ENCODE data around the gene PRSS50.
"Not testable (repeated sequence)": the region's sequence is repeated elsewhere in the genome, so short reads cannot be mapped to it uniquely, and the experiment has no call there.

PRSS50 gene, protein sequence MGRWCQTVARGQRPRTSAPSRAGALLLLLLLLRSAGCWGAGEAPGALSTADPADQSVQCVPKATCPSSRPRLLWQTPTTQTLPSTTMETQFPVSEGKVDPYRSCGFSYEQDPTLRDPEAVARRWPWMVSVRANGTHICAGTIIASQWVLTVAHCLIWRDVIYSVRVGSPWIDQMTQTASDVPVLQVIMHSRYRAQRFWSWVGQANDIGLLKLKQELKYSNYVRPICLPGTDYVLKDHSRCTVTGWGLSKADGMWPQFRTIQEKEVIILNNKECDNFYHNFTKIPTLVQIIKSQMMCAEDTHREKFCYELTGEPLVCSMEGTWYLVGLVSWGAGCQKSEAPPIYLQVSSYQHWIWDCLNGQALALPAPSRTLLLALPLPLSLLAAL

DNA sequence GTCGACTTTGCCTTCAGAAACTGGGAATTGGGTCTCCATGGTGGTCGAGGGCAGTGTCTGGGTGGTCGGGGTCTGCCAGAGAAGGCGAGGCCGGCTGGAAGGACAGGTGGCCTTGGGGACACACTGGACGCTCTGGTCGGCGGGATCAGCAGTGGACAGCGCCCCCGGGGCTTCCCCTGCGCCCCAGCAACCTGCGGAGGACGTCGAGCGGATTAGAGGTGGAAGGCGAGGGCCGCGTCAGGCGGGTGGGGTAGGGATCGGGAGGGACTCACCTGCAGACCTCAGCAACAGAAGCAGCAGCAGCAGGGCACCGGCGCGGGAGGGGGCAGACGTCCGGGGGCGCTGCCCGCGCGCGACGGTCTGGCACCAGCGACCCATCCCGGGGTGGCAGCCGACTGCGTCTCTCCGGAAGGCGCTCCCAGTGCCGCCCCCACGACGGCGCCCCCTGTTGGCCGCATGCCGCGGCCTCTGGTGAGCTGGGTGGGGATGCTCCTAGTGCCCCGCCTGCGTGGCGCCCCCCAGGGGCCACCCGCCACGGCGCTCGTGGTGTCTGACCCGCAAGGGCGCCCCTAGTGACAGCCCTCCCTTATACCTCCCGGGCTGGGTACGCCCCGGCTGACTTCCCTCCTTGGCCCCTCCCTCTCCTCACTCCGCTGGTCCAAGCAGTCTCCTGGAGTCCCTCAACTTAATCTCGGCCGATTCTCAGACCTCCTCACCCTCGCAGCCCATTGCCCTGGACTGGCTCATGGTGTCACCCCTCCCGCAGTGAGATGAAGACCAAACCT is at the start of gene PRSS50:
PRSS50 (minus strand) TSS at position 423 of the 785 bp plus-strand sequence; CDS start at position 378, 45 bp downstream.
- no peak for DNase-seq

DNA sequence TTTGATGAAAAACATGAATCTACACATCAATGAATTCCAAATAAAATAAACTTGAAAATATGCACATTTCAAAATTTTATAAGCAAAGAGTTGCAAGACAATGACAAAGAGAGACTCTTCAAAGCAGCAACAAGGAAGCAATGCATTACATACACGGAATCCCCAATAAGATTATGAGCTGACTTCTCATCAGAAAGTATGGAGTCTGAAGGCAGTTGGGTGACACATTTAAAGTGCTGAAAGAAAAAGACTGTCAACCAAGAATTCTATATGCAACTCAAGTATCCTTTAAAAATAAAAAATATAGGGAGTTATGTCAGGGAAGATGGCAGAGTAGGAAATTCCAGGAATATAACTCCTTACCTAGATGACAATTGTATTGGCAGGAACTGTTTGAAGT is 46.5 kb upstream of the PRSS50 start:
- DNase-seq, result no peak

DNA sequence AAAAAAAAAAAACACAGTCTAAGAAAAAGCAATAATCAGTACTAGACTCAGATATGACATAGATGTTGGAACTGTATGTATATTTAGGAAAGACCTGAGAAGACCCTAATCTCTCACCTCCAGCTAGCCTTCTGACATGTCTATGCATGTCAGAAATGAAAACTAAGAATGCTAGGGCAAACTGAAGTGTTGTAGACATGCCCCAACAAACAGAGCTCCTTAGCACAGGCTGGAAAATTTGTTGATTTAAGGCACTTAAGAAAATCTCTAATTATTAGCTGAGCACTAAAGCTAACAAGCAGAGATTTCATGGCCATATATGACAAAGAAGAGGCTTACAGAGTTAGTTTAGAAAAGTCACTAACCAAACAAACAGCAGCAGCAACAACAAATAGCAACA is 45.5 kb upstream of the PRSS50 start:
- DNase-seq, result no peak

DNA sequence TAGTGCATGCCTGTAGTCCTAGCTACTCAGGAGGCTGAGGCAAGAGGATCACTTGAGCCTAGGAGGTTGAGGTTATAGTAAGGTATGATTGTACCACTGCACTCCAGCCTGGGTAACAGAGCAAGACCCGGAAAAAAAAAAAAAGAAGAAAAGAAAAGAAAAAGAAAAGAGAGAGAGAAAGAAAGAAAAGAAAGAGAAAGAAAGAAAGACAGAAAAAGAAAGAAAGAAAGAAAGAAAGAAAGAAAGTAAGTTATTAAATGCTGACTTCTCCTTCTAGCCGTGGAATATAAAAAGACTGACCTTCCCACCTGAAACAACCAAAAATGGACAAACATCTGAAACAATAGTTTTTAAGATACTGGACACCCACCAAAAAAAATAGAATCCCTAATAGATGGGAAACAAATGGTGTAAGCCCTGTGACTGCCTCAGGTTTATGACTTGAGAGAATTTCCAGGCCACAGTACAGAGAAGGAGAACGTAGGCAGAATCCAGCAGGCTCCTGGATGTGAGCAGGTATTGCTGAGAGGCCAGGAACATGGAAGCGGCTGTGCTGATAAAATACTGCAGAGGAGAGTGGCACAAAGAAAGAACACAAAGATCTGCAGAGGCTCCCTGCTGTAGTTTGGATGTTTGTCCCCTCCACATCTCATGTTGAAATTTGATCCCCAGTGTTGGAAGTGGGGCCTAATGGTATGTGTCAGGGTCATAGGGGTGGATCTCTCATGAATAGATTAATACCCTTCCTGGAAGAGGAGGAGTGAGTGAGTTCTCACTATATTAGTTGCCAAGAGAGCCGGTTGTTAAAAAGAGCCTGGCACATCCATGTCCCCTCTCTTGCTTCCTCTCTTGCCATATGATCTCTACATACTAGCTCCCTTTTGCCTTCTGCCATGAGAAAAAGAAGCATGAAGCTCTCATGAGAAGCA is 41.8 kb upstream of the PRSS50 start:
- DNase-seq, result no peak

DNA sequence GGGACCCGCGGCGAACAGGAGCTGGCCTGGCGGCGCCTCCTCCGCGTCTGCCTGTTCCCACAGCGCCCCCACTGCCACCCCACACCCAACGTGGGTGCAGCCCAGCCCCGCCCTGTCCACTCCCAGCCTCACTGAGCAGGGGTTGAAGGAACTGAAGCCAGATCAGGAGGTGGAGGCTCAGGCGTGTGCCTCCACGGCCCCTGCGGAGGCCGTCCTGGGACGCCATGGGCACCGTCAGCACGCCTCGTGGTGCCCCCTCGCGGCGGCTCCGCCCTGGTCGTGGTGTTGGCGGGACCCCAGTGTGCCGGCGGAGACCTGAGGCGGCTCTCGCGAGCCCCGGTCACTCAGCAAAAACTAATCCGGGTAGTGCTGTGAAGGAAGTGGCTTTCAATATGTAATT is 39.0 kb upstream of the PRSS50 start:
- DNase-seq, result no peak

DNA sequence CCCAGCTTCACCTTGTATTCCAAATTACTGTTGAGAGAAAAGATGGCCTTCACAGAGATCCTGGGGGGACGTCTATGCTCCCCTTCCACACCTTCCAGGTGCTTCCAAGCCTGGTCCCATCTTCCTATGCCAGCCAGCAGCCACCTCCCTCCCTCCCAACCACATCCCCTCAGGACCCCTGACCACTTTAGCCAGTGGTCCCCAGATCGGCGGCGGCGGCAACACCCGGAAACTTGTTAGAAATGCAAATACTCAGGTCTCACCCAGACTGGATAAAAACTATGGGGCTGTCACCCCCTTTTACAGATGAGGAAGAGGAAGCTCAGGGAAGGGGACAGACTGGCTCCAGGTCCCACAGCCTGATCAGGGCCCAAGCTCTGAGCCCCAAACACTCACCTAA is 38.0 kb upstream of the PRSS50 start:
- DNase-seq, result no peak

DNA sequence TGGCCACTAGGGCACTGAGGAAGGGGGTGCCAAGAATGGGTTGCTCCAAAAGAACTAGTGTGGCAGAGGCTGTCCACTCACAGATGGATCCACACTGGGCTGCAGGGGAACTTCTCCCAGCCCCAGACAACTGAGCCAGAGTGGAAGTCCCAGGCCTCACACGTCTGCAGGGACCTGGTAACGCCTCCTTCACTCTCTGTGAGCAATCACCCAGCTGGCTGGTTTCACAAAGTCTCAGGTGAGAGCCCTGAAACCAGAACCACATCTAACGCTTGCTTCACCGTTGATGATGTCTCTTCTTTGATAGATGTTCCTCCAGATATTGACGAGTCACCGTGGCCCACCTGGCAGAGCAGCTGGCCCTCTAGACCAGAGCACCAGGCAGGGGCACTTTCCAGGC is 35.5 kb upstream of the PRSS50 start:
- not testable (repeated sequence) for DNase-seq

DNA sequence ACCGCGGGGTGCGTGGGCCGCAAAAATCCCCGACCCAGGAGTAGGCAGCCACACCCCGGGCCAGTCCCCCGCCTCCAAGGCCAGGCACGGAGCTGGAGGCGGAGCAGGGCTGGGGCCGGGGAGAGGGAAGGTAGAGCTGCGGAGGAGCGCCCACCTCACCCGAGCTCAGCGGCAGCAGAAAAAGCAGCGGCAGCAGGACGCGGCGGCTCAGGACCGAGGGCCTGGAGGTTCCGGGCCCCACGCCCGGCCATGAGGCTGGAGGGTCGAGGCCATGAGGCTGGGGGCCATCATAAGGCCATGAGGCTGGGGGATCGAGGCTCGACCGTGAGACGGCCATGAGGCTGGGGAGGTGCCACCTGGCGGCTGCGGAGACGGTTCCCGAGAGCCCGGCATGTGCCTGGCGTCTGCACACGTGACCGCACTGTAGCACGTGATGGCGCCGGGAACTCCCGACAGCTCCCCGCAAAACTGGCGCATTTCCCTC is 32.9 kb upstream of the PRSS50 start:
- DNase-seq, result no peak

DNA sequence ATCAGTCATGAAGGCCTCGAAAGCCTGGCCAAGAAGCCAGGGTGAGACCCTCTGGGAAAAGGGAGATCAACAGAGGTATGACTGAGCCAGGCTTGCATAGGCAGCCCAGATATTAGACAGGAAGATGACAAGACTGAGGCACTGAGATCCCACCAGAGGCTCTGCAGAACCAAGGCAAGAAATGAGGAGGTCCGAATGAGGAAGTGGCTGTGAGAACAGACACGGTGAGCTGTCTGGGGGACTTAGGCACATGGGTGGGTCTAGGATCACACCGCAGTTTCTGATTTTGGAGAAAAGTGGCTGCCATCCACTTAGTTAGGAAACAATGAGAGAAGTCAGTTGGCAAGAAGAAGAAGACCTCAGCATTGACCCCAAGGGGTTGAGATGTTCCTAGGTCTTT is 31.5 kb upstream of the PRSS50 start:
- no peak for DNase-seq

DNA sequence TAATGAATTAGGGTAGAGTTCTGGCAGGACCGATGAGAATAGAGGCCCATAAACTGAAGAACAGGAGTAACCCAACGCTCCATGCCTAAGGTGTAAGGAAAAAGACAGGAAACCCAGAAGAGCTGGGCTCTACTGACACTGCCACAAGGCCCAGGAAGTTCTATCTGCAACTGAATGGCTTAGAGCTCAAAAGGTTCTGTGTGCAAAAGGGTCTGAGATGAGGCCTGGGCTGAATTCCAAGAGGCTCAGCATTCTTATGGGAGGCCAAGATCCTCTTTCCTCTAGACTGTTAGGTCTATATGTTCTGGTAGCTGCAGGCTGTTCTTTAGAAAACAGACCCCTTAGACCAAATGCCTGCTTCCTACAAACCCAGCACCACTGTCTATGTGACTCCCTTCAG is 30.5 kb upstream of the PRSS50 start:
- no peak for DNase-seq

DNA sequence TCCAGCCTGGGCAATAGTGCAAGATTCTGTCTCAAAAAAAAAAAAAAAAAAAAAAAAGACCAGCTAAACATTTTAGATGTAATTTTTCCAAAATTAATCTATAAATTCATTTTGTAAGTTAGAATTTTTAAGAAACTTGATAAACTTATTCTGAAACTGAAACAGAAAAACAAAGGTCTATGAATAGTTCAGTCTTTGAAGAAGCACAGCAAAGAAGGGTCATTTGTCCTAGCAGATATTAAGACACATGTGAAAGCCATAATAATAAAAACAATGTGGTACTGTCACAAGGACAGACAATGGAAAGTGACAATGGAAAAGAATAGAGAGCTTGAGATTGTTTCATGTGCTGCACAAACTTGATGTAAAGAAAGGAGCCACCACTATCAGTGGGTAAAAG is 29.0 kb upstream of the PRSS50 start:
- DNase-seq, result no peak

DNA sequence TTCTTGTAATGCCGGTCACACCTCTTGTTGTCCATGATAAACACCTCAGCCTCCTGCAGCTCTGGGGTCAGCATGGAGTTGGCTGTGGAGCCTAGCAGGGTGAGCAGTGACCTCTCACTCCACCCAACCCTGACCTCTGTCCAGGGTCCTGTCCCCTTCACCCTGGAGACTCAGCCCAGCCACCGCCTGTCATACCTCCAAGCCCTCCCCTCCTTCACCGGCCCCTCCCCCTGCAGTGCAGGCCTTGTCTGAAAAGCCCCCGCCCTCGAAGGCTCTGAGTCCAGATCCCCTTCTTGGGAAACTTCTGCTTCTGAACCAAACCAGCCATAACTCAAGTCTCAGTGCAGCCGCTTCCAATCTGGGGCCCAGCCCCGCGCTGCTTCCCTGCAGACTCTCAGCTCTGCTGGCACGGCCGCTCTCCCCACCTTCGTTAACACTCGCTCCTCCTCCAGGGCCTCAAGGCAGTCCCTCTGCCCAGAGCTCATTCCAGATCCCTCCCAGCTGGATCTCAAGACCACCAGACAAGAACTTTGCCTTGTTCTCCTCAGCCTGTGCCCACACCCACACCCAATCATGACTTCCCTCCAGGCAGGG is 25.4 kb upstream of the PRSS50 start:
- no peak for DNase-seq

DNA sequence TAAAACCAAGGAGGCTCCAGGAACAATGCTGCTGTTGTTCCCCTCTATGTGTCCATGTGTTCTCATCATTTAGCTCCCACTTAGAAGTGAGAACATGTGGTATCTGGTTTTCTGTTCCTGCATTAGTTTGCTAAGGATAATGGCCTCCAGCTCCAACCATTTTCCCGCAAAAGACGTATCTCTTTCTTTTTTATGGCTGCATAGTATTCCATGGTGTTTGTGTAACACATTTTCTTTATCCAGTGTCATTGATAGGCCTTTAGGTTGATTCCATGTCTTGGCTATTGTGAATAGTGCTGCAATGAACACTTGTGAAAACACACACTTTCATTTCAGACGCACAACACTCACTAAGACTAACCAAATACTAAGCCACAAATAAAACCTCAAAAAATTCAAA is 21.9 kb upstream of the PRSS50 start:
- DNase-seq, result not testable (repeated sequence)

DNA sequence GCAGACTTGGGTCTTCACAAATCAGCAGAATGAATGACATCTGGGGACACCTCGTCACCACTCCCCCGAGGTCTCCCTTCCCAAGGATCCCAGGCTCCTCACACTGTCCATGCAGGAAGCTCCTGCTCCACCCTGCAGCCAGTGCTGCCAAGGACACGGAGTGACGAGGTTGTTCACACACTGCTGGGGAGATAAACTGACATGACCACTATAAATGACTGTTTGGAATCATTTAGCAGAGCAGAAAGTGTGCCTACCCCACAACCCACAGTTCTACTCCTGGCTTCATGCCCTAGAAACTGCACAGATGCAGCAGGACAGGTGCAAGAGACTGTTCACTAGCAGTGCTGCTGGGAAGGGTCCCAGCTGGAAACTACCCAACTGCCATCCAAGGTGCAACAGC is 19.7 kb upstream of the PRSS50 start:
- DNase-seq, result no peak

DNA sequence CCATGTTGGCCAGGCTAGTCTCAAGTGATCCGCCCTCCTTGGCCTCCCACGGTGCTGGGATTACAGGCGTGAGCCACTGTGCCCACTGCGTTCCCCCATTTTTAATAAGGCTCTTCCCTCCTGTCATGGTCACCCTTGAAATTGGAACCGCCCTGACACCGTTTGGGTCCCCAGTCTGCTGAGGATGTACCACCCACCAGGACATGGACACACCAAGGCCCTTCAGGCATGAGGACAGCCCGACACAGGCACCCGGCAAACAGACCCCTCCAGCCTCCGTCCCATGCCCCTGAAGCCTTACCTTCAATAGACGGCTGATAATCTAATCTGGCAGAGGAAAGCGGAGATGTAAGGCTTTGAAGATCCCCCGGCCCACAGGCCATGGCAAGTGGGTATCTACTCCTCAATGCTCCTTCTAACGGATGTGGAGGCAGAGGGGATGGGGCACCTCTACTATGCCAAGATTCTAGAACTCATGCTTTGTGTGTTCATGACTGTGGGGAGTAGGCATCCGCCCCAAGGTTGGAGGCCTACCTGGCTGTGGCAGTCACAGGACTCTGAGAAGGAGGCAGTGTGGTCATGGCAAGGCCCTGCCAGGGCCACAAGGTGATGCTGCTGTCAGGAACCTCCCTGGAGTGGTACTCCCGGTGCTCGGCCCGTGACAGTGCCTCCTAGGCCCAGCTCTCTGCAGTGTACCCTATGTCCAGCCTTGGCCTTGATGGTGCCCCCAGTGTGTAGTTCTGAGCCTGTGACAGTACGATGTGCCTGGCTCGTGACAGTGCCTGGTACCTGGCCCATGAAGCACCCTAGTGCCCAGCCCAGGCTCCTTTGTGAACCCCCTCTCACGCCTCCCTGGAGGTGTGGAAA is 18.6 kb upstream of the PRSS50 start:
- DNase-seq, result no peak

DNA sequence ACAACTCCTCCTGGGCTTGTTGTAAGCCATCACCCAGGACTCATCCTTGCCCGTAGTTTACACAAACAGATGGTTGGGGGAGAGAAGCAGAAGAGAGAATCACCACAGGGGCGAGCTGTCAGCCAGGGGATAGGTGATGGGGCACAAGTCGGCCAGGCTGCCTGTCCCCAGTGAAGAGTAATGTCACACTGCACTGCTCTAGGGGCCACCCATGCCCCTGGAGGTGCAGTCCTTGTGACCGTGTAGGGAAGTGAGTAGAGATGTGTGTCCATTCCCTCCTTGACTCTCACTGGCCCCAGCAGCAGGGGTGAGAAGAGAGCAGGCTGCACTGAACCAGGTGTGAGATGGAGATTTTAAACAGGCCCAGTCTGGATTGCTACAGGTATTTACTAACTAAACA is 17.1 kb upstream of the PRSS50 start:
- no peak for DNase-seq

DNA sequence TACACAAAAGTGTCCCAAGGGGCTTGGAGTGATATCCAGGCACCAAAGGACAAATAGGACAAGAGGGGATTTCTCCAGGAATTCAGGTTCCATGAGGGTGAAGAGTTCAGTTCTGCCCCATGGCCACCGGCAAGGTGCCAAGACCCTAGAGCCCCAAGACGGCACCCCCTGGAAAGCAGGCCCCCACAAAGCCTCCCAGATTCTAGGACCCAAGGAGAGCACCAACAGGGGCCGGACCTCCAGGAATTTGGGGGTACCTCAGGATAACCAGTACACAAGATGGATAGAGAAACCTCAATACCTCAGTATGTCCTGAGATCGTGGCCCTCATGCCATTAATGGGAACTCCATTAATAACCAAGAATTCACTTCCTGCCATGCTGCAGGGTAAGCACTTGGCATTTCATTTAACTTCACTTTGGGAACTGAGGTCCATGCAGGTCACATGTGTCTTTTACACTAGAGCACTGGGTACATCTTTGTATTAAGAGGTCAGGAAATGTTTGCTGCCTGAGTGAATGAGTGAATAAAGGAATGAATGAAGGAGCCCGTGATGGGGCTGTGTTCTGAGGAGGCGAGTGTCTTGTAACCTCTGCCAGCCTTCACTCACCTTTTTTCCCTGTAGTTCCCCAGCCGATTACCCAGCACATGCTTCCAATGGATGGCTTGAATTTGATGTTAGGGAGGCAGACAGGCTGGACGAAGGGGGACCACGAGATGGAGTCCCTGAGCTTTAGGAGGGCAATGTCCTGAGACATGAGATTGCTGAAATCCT is 15.5 kb upstream of the PRSS50 start:
- DNase-seq, result no peak

DNA sequence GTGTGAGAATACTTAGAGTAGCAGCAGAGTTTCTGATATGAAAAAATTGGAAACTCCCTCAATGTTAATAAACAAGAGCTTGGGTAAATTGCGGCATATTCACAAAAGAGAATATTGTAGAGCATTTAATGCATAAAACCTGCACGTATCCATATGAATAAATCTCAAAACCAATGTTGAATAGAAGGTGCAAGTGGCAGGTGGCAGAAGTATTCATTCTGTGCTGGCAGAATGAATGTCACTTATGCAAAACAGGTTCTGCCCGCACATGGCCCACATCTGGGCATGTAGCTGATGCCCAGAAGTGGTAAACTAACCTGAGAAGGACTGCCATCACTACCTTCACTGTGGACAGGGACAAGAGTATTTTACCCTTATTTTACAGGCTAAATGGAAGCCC is 14.1 kb upstream of the PRSS50 start:
- DNase-seq, result no peak

DNA sequence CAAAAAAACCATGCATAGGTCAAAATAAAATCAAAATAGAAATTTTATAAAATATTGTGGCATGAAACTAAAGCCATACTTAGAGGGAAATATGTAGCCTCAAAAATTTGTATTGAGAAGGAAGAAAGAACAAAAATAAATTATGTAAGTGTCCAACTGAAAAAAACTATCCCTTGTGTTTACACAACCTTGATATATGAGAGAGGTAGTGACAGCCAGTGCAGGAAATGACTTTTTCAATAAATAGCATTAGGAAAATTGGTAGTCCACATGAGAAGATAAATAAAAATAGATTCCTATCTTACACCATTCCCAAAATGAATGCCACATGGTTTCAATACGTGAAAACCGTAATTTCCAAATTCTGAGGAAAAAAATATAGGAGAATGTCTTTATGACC is 13.2 kb upstream of the PRSS50 start:
- DNase-seq, result no peak

DNA sequence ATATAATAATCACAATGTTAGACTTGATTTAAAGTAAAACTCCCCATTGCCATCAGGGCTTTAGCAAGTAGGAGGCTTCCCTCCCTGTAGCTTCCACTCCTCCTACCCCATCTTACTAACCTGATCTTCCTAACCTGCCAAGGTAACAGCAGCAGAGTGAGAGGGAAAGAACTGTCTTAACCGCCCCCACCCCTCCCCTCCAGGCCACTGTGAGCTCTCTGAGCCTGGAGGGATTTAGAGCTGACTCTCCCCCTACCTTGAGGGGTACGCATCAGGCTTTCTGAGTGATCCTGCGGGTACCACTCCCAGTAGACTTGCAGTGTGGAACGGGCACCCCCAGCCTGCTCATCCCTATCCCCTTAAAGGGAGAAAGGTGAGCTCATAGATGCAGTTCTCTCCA is 11.4 kb upstream of the PRSS50 start:
- no peak for DNase-seq

Measured in NCI-H1436 (cell line).